AG09319 (cell line): ENCODE data around the gene CD300C.
"Not testable (repeated sequence)": the region's sequence is repeated elsewhere in the genome, so short reads cannot be mapped to it uniquely, and the experiment has no call there.

Experiments
- DNase-seq: peaks from one replicate; pipeline ENCODE4 v3.0.0-alpha.2; 2010; ENCODE audit warnings: low read depth; ENCODE audit errors: extremely low read depth
- CTCF ChIP-seq: IDR thresholded peaks from 2 replicates; pipeline ENCODE4 v1.5.1; 2011; ENCODE audit warnings: low read depth, mild to moderate bottlenecking, inconsistent platforms, low read length, moderate library complexity

CD300C gene

GRCh38 chr17:74515941-74516340 lies 30.0 kb downstream of the CD300C start:
- no peak for DNase-seq
- no peak for TF ChIP-seq CTCF

- DNase-seq, result no peak
- TF ChIP-seq CTCF, result no peak
Observed at GRCh38 chr17:74514632-74515334, 31.1 kb downstream of the CD300C start.

GRCh38 chr17:74513987-74514631 lies 31.8 kb downstream of the CD300C start:
- DNase-seq, result no peak

GRCh38 chr17:74512624-74513091 lies 33.3 kb downstream of the CD300C start:
- no peak for DNase-seq
- TF ChIP-seq CTCF, result no peak

More at GRCh38 chr17:74513987-74514631, 31.8 kb downstream of the CD300C start:
- TF ChIP-seq CTCF, result no peak

- no peak for DNase-seq
Observed at GRCh38 chr17:74512036-74512435, 33.9 kb downstream of the CD300C start.

GRCh38 chr17:74508156-74508555 lies 37.8 kb downstream of the CD300C start:
- TF ChIP-seq CTCF, result no peak
- no peak for DNase-seq

More at GRCh38 chr17:74512036-74512435, 33.9 kb downstream of the CD300C start:
- TF ChIP-seq CTCF, result no peak

GRCh38 chr17:74503949-74504348 lies 42.0 kb downstream of the CD300C start:
- DNase-seq, result not testable (repeated sequence)

- no peak for TF ChIP-seq CTCF
- DNase-seq, result no peak
Observed at GRCh38 chr17:74502861-74503260, 43.1 kb downstream of the CD300C start.
